Nephron progenitor cell (in vitro differentiated cells): ENCODE results near the gene NKTR.

ENCODE experiments used
- DNase-seq: peaks from one replicate; pipeline ENCODE4 v3.0.0; 2021
- H3K27ac Mint-ChIP-seq: 2 replicates; pipeline ENCODE4 v1.8.0; 2021; ENCODE audit warnings: mild to moderate bottlenecking, moderate library complexity, mixed read lengths
- H3K27me3 Mint-ChIP-seq: 2 replicates; pipeline ENCODE4 v1.8.0; 2021; ENCODE audit warnings: mild to moderate bottlenecking, low read depth, mixed read lengths; ENCODE audit not compliant: poor library complexity
- H3K36me3 Mint-ChIP-seq: 2 replicates; pipeline ENCODE4 v1.8.0; 2021; ENCODE audit warnings: low read depth, mixed read lengths
- H3K4me1 Mint-ChIP-seq: 2 replicates; pipeline ENCODE4 v1.8.0; 2021; ENCODE audit warnings: mixed read lengths
- H3K4me3 Mint-ChIP-seq: 2 replicates; pipeline ENCODE4 v1.8.0; 2021; ENCODE audit warnings: mild to moderate bottlenecking, moderate library complexity, mixed read lengths
- H3K9me3 Mint-ChIP-seq: 2 replicates; pipeline ENCODE4 v1.8.0; 2021; ENCODE audit warnings: mild to moderate bottlenecking, moderate library complexity, mixed read lengths
- TF ChIP-seq, protein P1 (sequence below): fragments of 200-600 bp; sonication (generic); IDR thresholded peaks from 2 replicates; pipeline ENCODE4 v1.5.0; 2021; ENCODE audit warnings: antibody characterized with exemption

The NKTR gene

DNA sequence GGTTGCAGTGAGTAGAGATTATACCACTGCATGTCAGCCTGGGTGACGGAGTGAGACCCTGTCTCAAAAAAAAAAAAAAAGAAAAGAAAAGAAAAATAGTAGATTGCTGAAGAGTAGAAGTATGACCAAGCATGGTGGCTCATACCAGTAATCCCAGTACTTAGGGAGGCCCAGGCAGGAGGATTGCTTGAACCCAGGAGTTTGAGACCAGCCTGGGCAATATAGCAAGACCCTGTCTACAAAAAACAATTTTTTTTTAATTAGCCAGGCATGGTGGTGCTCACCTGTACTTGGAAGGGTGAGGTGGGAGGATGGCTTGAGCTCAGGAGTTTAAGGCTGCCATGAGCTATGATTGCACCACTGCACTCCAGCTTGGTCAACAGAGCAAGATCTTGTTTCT lies 2.5 kb downstream of the NKTR start:
- no peak for DNase-seq
- H3K4me3 Mint-ChIP-seq: peak overlapping the region; percentile 20
- peaks cover 23% of the 10 kb centered on the region for H3K9me3 Mint-ChIP-seq
- peaks cover 66% of the 10 kb centered on the region for H3K36me3 Mint-ChIP-seq
- peaks cover 3% of the 10 kb centered on the region for H3K27me3 Mint-ChIP-seq
- TF ChIP-seq, protein P1, sequence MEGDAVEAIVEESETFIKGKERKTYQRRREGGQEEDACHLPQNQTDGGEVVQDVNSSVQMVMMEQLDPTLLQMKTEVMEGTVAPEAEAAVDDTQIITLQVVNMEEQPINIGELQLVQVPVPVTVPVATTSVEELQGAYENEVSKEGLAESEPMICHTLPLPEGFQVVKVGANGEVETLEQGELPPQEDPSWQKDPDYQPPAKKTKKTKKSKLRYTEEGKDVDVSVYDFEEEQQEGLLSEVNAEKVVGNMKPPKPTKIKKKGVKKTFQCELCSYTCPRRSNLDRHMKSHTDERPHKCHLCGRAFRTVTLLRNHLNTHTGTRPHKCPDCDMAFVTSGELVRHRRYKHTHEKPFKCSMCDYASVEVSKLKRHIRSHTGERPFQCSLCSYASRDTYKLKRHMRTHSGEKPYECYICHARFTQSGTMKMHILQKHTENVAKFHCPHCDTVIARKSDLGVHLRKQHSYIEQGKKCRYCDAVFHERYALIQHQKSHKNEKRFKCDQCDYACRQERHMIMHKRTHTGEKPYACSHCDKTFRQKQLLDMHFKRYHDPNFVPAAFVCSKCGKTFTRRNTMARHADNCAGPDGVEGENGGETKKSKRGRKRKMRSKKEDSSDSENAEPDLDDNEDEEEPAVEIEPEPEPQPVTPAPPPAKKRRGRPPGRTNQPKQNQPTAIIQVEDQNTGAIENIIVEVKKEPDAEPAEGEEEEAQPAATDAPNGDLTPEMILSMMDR: no peak
- no peak overlapping the region for H3K27ac Mint-ChIP-seq
- peaks cover 28% of the 10 kb centered on the region for H3K4me1 Mint-ChIP-seq

DNA sequence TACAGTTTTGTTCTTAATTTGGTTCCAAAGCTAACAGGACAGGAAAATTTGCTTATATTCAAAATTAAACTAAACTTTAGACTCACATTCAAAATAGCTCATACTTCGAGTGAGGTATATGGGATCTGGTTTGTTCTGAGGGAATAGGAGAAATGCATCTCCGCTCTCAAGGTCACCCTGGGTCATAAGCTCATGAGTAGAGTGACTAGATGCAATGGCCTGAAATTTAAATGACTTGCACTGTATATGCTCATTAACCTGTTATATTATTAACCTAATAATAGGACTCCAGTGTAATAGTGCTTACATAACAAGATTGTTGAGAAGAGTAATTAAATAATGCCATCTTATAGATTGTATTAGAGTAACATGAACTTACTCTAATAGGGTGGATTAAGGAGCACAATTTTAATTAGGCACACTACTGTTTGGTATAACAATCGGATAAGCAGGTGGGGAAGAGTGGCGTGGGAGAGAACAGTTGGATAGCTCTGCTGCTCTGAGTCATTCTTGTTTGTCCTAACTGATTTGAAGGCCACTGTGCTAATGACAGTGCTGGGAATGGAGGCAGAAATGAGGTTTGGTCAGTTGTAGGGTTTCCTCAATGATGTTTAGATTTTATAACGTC lies 5.2 kb downstream of the NKTR start:
- peak overlapping the region; percentile 23 for H3K27ac Mint-ChIP-seq
- TF ChIP-seq, protein P1: no peak
- H3K9me3 Mint-ChIP-seq: peaks cover 18% of the 10 kb centered on the region
- peaks cover 17% of the 10 kb centered on the region for H3K4me1 Mint-ChIP-seq
- no peaks in the 10 kb centered on the region for H3K27me3 Mint-ChIP-seq
- DNase-seq: no peak
- H3K36me3 Mint-ChIP-seq: peaks cover 84% of the 10 kb centered on the region
- H3K4me3 Mint-ChIP-seq: no peak overlapping the region

DNA sequence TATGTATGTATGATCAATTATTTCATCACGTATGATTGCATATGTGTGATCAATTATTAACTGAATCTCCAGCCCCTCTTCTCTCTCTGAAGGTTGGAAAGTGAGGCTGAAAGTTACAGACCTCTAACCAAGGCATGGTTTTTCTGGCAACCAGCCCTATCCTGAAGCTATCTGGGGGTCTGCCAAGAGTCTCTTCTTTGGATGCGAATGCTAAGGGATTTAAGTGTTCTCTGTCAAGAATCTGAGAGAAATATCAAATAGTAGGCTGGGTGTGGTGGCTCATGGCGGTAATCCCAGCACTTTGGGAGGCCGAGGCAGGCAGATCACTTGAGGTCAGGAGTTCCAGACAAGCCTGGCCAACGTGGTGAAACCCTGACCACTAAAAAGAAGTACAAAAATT lies 8.1 kb downstream of the NKTR start:
- no peak overlapping the region for H3K27ac Mint-ChIP-seq
- no peak for DNase-seq

DNA sequence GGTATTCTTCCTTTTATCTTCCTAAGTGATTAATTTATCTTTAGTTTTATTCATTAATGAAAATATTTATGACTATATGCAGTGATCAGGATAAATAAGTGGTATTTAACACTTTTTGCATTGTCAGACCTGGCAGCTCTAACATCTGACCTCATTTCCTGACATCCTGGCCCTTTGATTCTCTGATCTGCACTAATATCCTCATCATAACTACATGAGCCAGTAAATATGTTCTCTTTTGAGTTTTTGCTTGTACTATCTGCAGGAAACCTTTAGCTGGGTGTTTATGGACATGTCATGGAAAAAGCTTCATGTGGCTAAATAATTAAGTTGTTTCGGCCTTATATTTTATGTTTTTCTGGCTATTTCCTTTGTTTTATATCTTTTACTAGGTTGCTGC lies 10.5 kb downstream of the NKTR start:
- Mint-ChIP-seq H3K4me3 (no peak overlapping the region), H3K27me3 (no peaks in the 10 kb centered on the region), H3K4me1 (no peaks in the 10 kb centered on the region), H3K27ac (peak overlapping the region; percentile 50), H3K36me3 (peaks cover 68% of the 10 kb centered on the region), H3K9me3 (no peaks in the 10 kb centered on the region)
- no peak for DNase-seq
- TF ChIP-seq, protein P1: no peak

More for the DNA sequence above, 8.1 kb downstream of the NKTR start:
- H3K9me3 Mint-ChIP-seq: peaks cover 14% of the 10 kb centered on the region
- peaks cover 71% of the 10 kb centered on the region for H3K36me3 Mint-ChIP-seq
- H3K4me1 Mint-ChIP-seq: peaks cover 5% of the 10 kb centered on the region
- TF ChIP-seq, protein P1: no peak
- no peaks in the 10 kb centered on the region for H3K27me3 Mint-ChIP-seq
- H3K4me3 Mint-ChIP-seq: no peak overlapping the region

DNA sequence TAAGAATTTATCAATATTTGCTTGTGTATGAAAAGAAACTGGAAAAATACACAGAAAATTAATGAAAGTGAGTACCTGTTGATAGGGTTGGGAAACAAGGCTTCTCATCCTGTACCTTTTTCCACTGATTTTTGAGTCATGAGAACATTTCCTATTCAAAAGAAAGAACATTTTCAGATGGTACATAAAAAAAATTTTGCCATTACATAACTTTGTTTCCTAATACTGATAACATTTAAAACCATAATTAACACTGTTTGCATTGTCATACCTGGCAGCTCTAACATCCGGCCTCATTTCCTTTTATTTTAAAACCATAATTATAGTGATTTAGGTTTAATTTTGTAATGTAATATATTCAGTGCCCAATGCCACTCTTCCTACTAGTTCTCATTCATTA lies 11.7 kb downstream of the NKTR start:
- Mint-ChIP-seq H3K27me3 (no peaks in the 10 kb centered on the region), H3K4me3 (no peak overlapping the region), H3K9me3 (no peaks in the 10 kb centered on the region), H3K36me3 (peaks cover 60% of the 10 kb centered on the region), H3K4me1 (no peaks in the 10 kb centered on the region), H3K27ac (no peak overlapping the region)
- TF ChIP-seq, protein P1: no peak
- DNase-seq: no peak

DNA sequence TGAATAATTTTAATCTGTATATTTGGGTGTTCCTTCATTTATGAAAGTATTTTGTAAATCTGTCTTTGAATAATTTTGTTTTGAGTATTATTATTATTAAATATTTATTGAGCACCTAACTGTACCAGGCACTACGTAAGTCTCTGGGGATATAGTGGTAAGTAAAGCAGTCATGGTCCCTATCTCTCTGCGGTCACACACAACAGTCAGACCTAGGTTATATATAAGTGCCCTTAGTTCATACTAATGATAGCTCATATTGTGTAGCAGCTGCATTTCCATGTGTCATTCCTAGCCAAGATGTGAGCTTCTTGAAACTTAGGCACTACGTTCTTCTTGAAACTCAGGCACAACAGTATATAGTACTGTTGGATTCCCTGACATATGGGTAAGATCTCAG lies 12.4 kb downstream of the NKTR start:
- TF ChIP-seq, protein P1: no peak
- no peak for DNase-seq
- peaks cover 57% of the 10 kb centered on the region for H3K36me3 Mint-ChIP-seq
- no peak overlapping the region for H3K4me3 Mint-ChIP-seq
- no peak overlapping the region for H3K27ac Mint-ChIP-seq
- no peaks in the 10 kb centered on the region for H3K4me1 Mint-ChIP-seq
- no peaks in the 10 kb centered on the region for H3K27me3 Mint-ChIP-seq
- no peaks in the 10 kb centered on the region for H3K9me3 Mint-ChIP-seq
